GM18499 (cell line): ENCODE results near the gene GLI2.

ENCODE experiments used
- ATAC-seq: cut with Tn5 transposase; IDR thresholded peaks from one replicate; pipeline ENCODE4 v1.9.1; 2021; ENCODE audit warnings: moderate number of reproducible peaks; ENCODE audit not compliant: insufficient read depth, unreplicated experiment

The GLI2 gene

GRCh38 chr2:120783969-120784372 lies 48.3 kb downstream of the GLI2 start:
- ATAC-seq = no peak
